PC-9 (cell line): ENCODE results near the gene GYG1.

Experiments
- EZH2 ChIP-seq: fragments of 200-600 bp; sonication (generic); IDR thresholded peaks from 2 replicates; pipeline ENCODE4 v1.8.0; 2017; ENCODE audit warnings: antibody characterized with exemption, low read depth
- TF ChIP-seq, protein P1 (sequence below): fragments of 200-600 bp; sonication (generic); conservative IDR thresholded peaks from 2 replicates; pipeline ENCODE4 v1.6.1; 2017; ENCODE audit warnings: mixed run types, antibody characterized with exemption, mild to moderate bottlenecking, moderate library complexity

DNA sequence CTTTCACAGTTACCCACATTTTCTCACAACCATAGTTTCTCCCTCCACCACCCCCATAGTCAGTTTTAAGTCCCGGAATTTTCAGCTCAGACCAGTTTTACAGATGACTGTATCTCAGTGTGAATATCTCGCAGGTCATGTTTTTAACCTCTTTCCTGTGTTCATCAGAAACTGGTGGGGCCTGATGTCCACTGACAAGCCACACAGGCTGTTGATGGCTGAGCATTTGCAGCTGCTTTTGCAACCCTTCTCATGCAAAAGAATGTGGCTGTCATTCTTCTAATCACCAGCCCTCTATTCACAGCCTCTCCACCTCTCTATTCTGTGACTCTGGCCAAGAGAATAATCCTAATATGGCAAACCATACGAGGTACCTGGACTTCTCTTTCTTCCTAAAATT, 8.5 kb downstream of the GYG1 start:
- TF ChIP-seq, protein P1, sequence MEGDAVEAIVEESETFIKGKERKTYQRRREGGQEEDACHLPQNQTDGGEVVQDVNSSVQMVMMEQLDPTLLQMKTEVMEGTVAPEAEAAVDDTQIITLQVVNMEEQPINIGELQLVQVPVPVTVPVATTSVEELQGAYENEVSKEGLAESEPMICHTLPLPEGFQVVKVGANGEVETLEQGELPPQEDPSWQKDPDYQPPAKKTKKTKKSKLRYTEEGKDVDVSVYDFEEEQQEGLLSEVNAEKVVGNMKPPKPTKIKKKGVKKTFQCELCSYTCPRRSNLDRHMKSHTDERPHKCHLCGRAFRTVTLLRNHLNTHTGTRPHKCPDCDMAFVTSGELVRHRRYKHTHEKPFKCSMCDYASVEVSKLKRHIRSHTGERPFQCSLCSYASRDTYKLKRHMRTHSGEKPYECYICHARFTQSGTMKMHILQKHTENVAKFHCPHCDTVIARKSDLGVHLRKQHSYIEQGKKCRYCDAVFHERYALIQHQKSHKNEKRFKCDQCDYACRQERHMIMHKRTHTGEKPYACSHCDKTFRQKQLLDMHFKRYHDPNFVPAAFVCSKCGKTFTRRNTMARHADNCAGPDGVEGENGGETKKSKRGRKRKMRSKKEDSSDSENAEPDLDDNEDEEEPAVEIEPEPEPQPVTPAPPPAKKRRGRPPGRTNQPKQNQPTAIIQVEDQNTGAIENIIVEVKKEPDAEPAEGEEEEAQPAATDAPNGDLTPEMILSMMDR, result no peak
- TF ChIP-seq EZH2, result no peak
